Astrocyte (in vitro differentiated cells and primary cell): ENCODE measurements around the gene CHFR.

ENCODE experiments used
- CTCF ChIP-seq: IDR thresholded peaks from 2 replicates; pipeline ENCODE4 v1.5.1; 2011; ENCODE audit warnings: low read depth, mild to moderate bottlenecking, inconsistent platforms, low read length, moderate library complexity; ENCODE audit not compliant: insufficient read depth
- EZH2 ChIP-seq: IDR thresholded peaks from 2 replicates; pipeline ENCODE4 v1.6.1; 2012; ENCODE audit warnings: mild to moderate bottlenecking, low read length, inconsistent platforms; ENCODE audit not compliant: insufficient read depth

GRCh38 chr12:132922676-132923075 lies 35.3 kb upstream of the CHFR start:
- TF ChIP-seq CTCF, result no peak
- no peak for TF ChIP-seq EZH2
